OCI-LY1 (cell line): ENCODE data around the gene OSBPL2.

Source experiments
- CTCF ChIP-seq: fragments of 200-600 bp; sonication (generic), shearing (Covaris generic); IDR thresholded peaks from 2 replicates; pipeline ENCODE4 v1.5.1; 2017; ENCODE audit warnings: mild to moderate bottlenecking, antibody characterized with exemption, low read length, moderate library complexity, mixed read lengths
- EZH2 ChIP-seq: fragments of 200-600 bp; sonication (generic), shearing (Covaris generic); IDR thresholded peaks from 2 replicates; pipeline ENCODE4 v1.8.0; 2017; ENCODE audit warnings: borderline replicate concordance, mixed run types, mild to moderate bottlenecking, antibody characterized with exemption, low read length, moderate library complexity, mixed read lengths

GRCh38 chr20:62312662-62312977 lies 74.3 kb downstream of the OSBPL2 start:
- no peak for TF ChIP-seq CTCF
- TF ChIP-seq EZH2, result no peak
